ENCODE measurements around the gene PECR. TPM values are rescaled to one million over a fixed set of nuclear protein-coding genes. Genes with fewer than 3 reads are reported as not detected.

The PECR gene
- total RNA-seq, 2 experiments from 2014 or later: 2.3 to 5.3 TPM

- H3K79me2 ChIP-seq (ENCODE audit: insufficient read depth, low read depth, low read length): no peaks in the 10 kb centered on the region
- DNase-seq (ENCODE audit: low spot score): no peak
- H3K4me2 ChIP-seq (ENCODE audit: low read length): no peak overlapping the region
- no peak overlapping the region for H3K4me3 ChIP-seq (ENCODE audit: low read depth, low read length, poor library complexity, severe bottlenecking)
- POLR2A ChIA-PET: no interaction called here
- TF ChIP-seq EZH2phosphoT487 (IDR thresholded peaks at IDR 0.05; ENCODE audit: borderline replicate concordance, low read depth, low read length) (no peak), CTCF (conservative IDR thresholded peaks at IDR 0.05; ENCODE audit: low read length) (no peak)
- H2AFZ ChIP-seq (ENCODE audit: low read length): no peak overlapping the region
- H3K9me2 ChIP-seq (ENCODE audit: insufficient read depth, low read length): no peaks in the 10 kb centered on the region
- no peak overlapping the region for H3K27ac ChIP-seq (ENCODE audit: low read depth, low read length, poor library complexity, severe bottlenecking)
- no TSS peak for BruUV-seq (replicated peaks)
- intact Hi-C loops (cut with micrococcal nuclease; ENCODE audit: unreplicated experiment): no loop called here
- CTCF ChIA-PET (ENCODE audit: unreplicated experiment): no interaction called here
- H4K20me1 ChIP-seq (ENCODE audit: insufficient read depth, low read length): no peaks in the 10 kb centered on the region
- peaks cover 21% of the 10 kb centered on the region for H3K4me1 ChIP-seq (ENCODE audit: insufficient read depth, low read length, poor library complexity, severe bottlenecking)
- no peaks in the 10 kb centered on the region for H3K36me3 ChIP-seq (ENCODE audit: insufficient read depth, low read length)
- H3K9me3 ChIP-seq (ENCODE audit: low read length): no peaks in the 10 kb centered on the region
Observed at GRCh38 chr2:216078776-216079175, 2.8 kb downstream of the PECR start.

GRCh38 chr2:216075510-216076485 is 5.8 kb downstream of the PECR start:
- no peak overlapping the region for H3K4me2 ChIP-seq (ENCODE audit: low read length)
- ChIA-PET CTCF (ENCODE audit: unreplicated experiment) (no interaction called here), POLR2A (interaction anchor here (0.7 kb wide), 1 partner anchor 37 kb away, joined by 3 read pairs; no protein-coding TSS in a partner anchor)
- no peaks in the 10 kb centered on the region for H4K20me1 ChIP-seq (ENCODE audit: insufficient read depth, low read length)
- H3K36me3 ChIP-seq (ENCODE audit: insufficient read depth, low read length): no peaks in the 10 kb centered on the region
- H3K9me3 ChIP-seq (ENCODE audit: low read length): no peaks in the 10 kb centered on the region; the same call in 1 of the 2 replicates
- H3K27ac ChIP-seq (ENCODE audit: low read depth, low read length, poor library complexity, severe bottlenecking): no peak overlapping the region
- no peak for TF ChIP-seq EZH2phosphoT487 (IDR thresholded peaks at IDR 0.05; ENCODE audit: borderline replicate concordance, low read depth, low read length)
- no peak for TF ChIP-seq CTCF (conservative IDR thresholded peaks at IDR 0.05; ENCODE audit: low read length)
- no peaks in the 10 kb centered on the region for H3K9me2 ChIP-seq (ENCODE audit: insufficient read depth, low read length)
- no peaks in the 10 kb centered on the region for H3K79me2 ChIP-seq (ENCODE audit: insufficient read depth, low read depth, low read length)
- BruUV-seq (replicated peaks): no TSS peak
- H2AFZ ChIP-seq (ENCODE audit: low read length): no peak overlapping the region
- peaks cover 5% of the 10 kb centered on the region for H3K4me1 ChIP-seq (ENCODE audit: insufficient read depth, low read length, poor library complexity, severe bottlenecking)
- intact Hi-C loops (cut with micrococcal nuclease; ENCODE audit: unreplicated experiment): no loop called here
- no peak for DNase-seq (ENCODE audit: low spot score)
- H3K4me3 ChIP-seq (ENCODE audit: low read depth, low read length, poor library complexity, severe bottlenecking): no peak overlapping the region

GRCh38 chr2:216074794-216075193 is 6.8 kb downstream of the PECR start:
- Histone ChIP-seq H3K4me2 (ENCODE audit: low read length) (no peak overlapping the region), H3K27ac (ENCODE audit: low read depth, low read length, poor library complexity, severe bottlenecking) (no peak overlapping the region), H4K20me1 (ENCODE audit: insufficient read depth, low read length) (no peaks in the 10 kb centered on the region), H2AFZ (ENCODE audit: low read length) (no peak overlapping the region), H3K79me2 (ENCODE audit: insufficient read depth, low read depth, low read length) (no peaks in the 10 kb centered on the region), H3K9me2 (ENCODE audit: insufficient read depth, low read length) (no peaks in the 10 kb centered on the region), H3K4me1 (ENCODE audit: insufficient read depth, low read length, poor library complexity, severe bottlenecking) (no peaks in the 10 kb centered on the region), H3K9me3 (ENCODE audit: low read length) (no peaks in the 10 kb centered on the region; the same call in 1 of the 2 replicates), H3K36me3 (ENCODE audit: insufficient read depth, low read length) (no peaks in the 10 kb centered on the region), H3K4me3 (ENCODE audit: low read depth, low read length, poor library complexity, severe bottlenecking) (no peak overlapping the region)
- no peak for DNase-seq (ENCODE audit: low spot score)
- POLR2A ChIA-PET: no interaction called here
- intact Hi-C loops (cut with micrococcal nuclease; ENCODE audit: unreplicated experiment): no loop called here
- no peak for TF ChIP-seq CTCF (conservative IDR thresholded peaks at IDR 0.05; ENCODE audit: low read length)
- TF ChIP-seq EZH2phosphoT487 (IDR thresholded peaks at IDR 0.05; ENCODE audit: borderline replicate concordance, low read depth, low read length): no peak
- CTCF ChIA-PET (ENCODE audit: unreplicated experiment): no interaction called here
- BruUV-seq (replicated peaks): no TSS peak
